ENCODE results near the gene NHLH1. TPM values are rescaled to one million over a fixed set of nuclear protein-coding genes. Genes with fewer than 3 reads are reported as not detected.

NHLH1 gene
- total and polyA plus RNA-seq, 5 donors, result 0.05 to 0.09 TPM; not detected in 3

GRCh38 chr1:160369087-160369486 lies 2.2 kb downstream of the NHLH1 start:
- Histone ChIP-seq H3K9me3 (ENCODE audit: control insufficient read depth, low read length) (no peaks in the 10 kb centered on the region), H3K4me3 (ENCODE audit: low read length) (no peak overlapping the region), H3K27me3 (ENCODE audit: control insufficient read depth, insufficient read depth) (no peaks in the 10 kb centered on the region), H3K27ac (ENCODE audit: low read length) (no peak overlapping the region), H3K4me1 (ENCODE audit: control insufficient read depth, insufficient read depth, low read length) (no peaks in the 10 kb centered on the region)
- DNase-seq (no peak), ATAC-seq (no peak)
- intact Hi-C loops (cut with DNase I), result no loop called here
- WGBS, result 82% methylated on average over 1 of the region's 1 CpG

GRCh38 chr1:160370561-160371345 lies 3.9 kb downstream of the NHLH1 start:
- 67% methylated on average over 42 of the region's 42 CpGs for WGBS
- intact Hi-C loops (cut with DNase I), result loop anchor here in 3 of 4 donors (10.0 kb wide), 3 partner anchors 266 to 286 kb away; partner anchors contain the start of genes IGSF8 (in 1 of the 3) and KCNJ9 (in 1 of the 3)
- Histone ChIP-seq H3K4me3 (ENCODE audit: low read length) (no peak overlapping the region), H3K9me3 (ENCODE audit: control insufficient read depth, low read length) (no peaks in the 10 kb centered on the region), H3K27me3 (ENCODE audit: control insufficient read depth, insufficient read depth) (no peaks in the 10 kb centered on the region), H3K27ac (ENCODE audit: low read length) (no peak overlapping the region), H3K4me1 (ENCODE audit: control insufficient read depth, insufficient read depth, low read length) (peaks cover 7% of the 10 kb centered on the region)
- ATAC-seq (no peak), DNase-seq (no peak)

- H3K27me3 ChIP-seq (ENCODE audit: control insufficient read depth, insufficient read depth), result no peaks in the 10 kb centered on the region
These were observed 4.4 kb downstream of the NHLH1 start for GRCh38 chr1:160371346-160371631.

GRCh38 chr1:160371756-160372155 lies 4.9 kb downstream of the NHLH1 start:
- no peak for ATAC-seq
- H3K27me3 ChIP-seq (ENCODE audit: control insufficient read depth, insufficient read depth), result no peaks in the 10 kb centered on the region
- DNase-seq, result no peak
- H3K4me3 ChIP-seq (ENCODE audit: low read length), result no peak overlapping the region
- WGBS, result 86% methylated on average over 4 of the region's 4 CpGs
- peaks cover 7% of the 10 kb centered on the region for H3K4me1 ChIP-seq (ENCODE audit: control insufficient read depth, insufficient read depth, low read length)
- H3K9me3 ChIP-seq (ENCODE audit: control insufficient read depth, low read length), result no peaks in the 10 kb centered on the region
- no peak overlapping the region for H3K27ac ChIP-seq (ENCODE audit: low read length)
- intact Hi-C loops (cut with DNase I), result loop anchor here in 3 of 4 donors (10.0 kb wide), 3 partner anchors 267 to 287 kb away; partner anchors contain the start of genes IGSF8 (in 1 of the 3) and KCNJ9 (in 1 of the 3)

More at GRCh38 chr1:160371346-160371631, 4.4 kb downstream of the NHLH1 start:
- no peak for ATAC-seq
- Histone ChIP-seq H3K4me3 (ENCODE audit: low read length) (no peak overlapping the region), H3K4me1 (ENCODE audit: control insufficient read depth, insufficient read depth, low read length) (peaks cover 7% of the 10 kb centered on the region), H3K9me3 (ENCODE audit: control insufficient read depth, low read length) (no peaks in the 10 kb centered on the region), H3K27ac (ENCODE audit: low read length) (no peak overlapping the region)
- no peak for DNase-seq
- intact Hi-C loops (cut with DNase I), result loop anchor here in 3 of 4 donors (10.0 kb wide), 3 partner anchors 266 to 286 kb away; partner anchors contain the start of genes IGSF8 (in 1 of the 3) and KCNJ9 (in 1 of the 3)

GRCh38 chr1:160373696-160374095 lies 6.8 kb downstream of the NHLH1 start:
- intact Hi-C loops (cut with DNase I), result loop anchor here in 3 of 4 donors (10.0 kb wide), 3 partner anchors 269 to 289 kb away; partner anchors contain the start of genes IGSF8 (in 1 of the 3) and KCNJ9 (in 1 of the 3)
- ATAC-seq (no peak), DNase-seq (no peak)
- no peak overlapping the region for H3K27ac ChIP-seq (ENCODE audit: low read length)
- no peaks in the 10 kb centered on the region for H3K9me3 ChIP-seq (ENCODE audit: control insufficient read depth, low read length)
- H3K27me3 ChIP-seq (ENCODE audit: control insufficient read depth, insufficient read depth), result no peaks in the 10 kb centered on the region
- WGBS, result 84% methylated on average over 4 of the region's 4 CpGs
- H3K4me3 ChIP-seq (ENCODE audit: low read length), result no peak overlapping the region
- H3K4me1 ChIP-seq (ENCODE audit: control insufficient read depth, insufficient read depth, low read length), result peaks cover 7% of the 10 kb centered on the region

GRCh38 chr1:160374306-160375110 lies 7.6 kb downstream of the NHLH1 start:
- no peak overlapping the region for H3K27ac ChIP-seq (ENCODE audit: low read length)
- peak; percentile 27 to 59 for ATAC-seq
- no peak overlapping the region for H3K4me3 ChIP-seq (ENCODE audit: low read length)
- no peaks in the 10 kb centered on the region for H3K27me3 ChIP-seq (ENCODE audit: control insufficient read depth, insufficient read depth)
- H3K4me1 ChIP-seq (ENCODE audit: control insufficient read depth, insufficient read depth, low read length), result peaks cover 7% of the 10 kb centered on the region
- intact Hi-C loops (cut with DNase I), result loop anchor here in 3 of 4 donors (10.0 kb wide), 3 partner anchors 270 to 290 kb away; partner anchors contain the start of genes IGSF8 (in 1 of the 3) and KCNJ9 (in 1 of the 3)
- peak; percentile 31 to 72 (median 70) for DNase-seq
- WGBS, result 44% methylated on average over 6 of the region's 6 CpGs
- no peaks in the 10 kb centered on the region for H3K9me3 ChIP-seq (ENCODE audit: control insufficient read depth, low read length)

- H3K4me3 ChIP-seq (ENCODE audit: low read length), result no peak overlapping the region
- no peaks in the 10 kb centered on the region for H3K9me3 ChIP-seq (ENCODE audit: control insufficient read depth, low read length)
- intact Hi-C loops (cut with DNase I), result loop anchor here in 3 of 4 donors (10.0 kb wide), 3 partner anchors 271 to 291 kb away; partner anchors contain the start of genes IGSF8 (in 1 of the 3) and KCNJ9 (in 1 of the 3)
- peaks cover 7% of the 10 kb centered on the region for H3K4me1 ChIP-seq (ENCODE audit: control insufficient read depth, insufficient read depth, low read length)
- ATAC-seq (peak; percentile 22 to 28), DNase-seq (no peak)
- H3K27me3 ChIP-seq (ENCODE audit: control insufficient read depth, insufficient read depth), result no peaks in the 10 kb centered on the region
- 13% methylated on average over 9 of the region's 9 CpGs for WGBS
- H3K27ac ChIP-seq (ENCODE audit: low read length), result no peak overlapping the region
These were observed 9.1 kb downstream of the NHLH1 start for GRCh38 chr1:160375788-160376524.

- H3K9me3 ChIP-seq (ENCODE audit: control insufficient read depth, low read length), result no peaks in the 10 kb centered on the region
- 6% methylated on average over 5 of the region's 5 CpGs for WGBS
- no peak overlapping the region for H3K27ac ChIP-seq (ENCODE audit: low read length)
- DNase-seq, result no peak
- peaks cover 7% of the 10 kb centered on the region for H3K4me1 ChIP-seq (ENCODE audit: control insufficient read depth, insufficient read depth, low read length)
- intact Hi-C loops (cut with DNase I), result loop anchor here in 3 of 4 donors (10.0 kb wide), 3 partner anchors 272 to 292 kb away; partner anchors contain the start of genes IGSF8 (in 1 of the 3) and KCNJ9 (in 1 of the 3)
- ATAC-seq, result peak; percentile 79 to 83
- no peaks in the 10 kb centered on the region for H3K27me3 ChIP-seq (ENCODE audit: control insufficient read depth, insufficient read depth)
- H3K4me3 ChIP-seq (ENCODE audit: low read length), result no peak overlapping the region
These were observed 9.8 kb downstream of the NHLH1 start for GRCh38 chr1:160376525-160377131.

GRCh38 chr1:160377585-160378206 lies 10.8 kb downstream of the NHLH1 start:
- DNase-seq (no peak), ATAC-seq (no peak)
- Histone ChIP-seq H3K4me1 (ENCODE audit: control insufficient read depth, insufficient read depth, low read length) (peaks cover 7% of the 10 kb centered on the region), H3K9me3 (ENCODE audit: control insufficient read depth, low read length) (no peaks in the 10 kb centered on the region), H3K27ac (ENCODE audit: low read length) (no peak overlapping the region), H3K27me3 (ENCODE audit: control insufficient read depth, insufficient read depth) (no peaks in the 10 kb centered on the region), H3K4me3 (ENCODE audit: low read length) (no peak overlapping the region)
- WGBS, result 74% methylated on average over 7 of the region's 7 CpGs
- intact Hi-C loops (cut with DNase I), result loop anchor here in 3 of 4 donors (10.0 kb wide), 3 partner anchors 273 to 293 kb away; partner anchors contain the start of genes IGSF8 (in 1 of the 3) and KCNJ9 (in 1 of the 3)

All from right cardiac atrium (tissue), 5 donors.